ENCODE data around the gene PDGFD.
A peak's percentile ranks its signal among the peaks of the same experiment; 100 is the strongest.

Gene PDGFD

GRCh38 chr11:103904324-103904667 lies 259.7 kb downstream of the PDGFD start:
- no peak for DNase-seq

- no peak for DNase-seq
Measured at GRCh38 chr11:103903621-103904323, 260.2 kb downstream of the PDGFD start.

GRCh38 chr11:103902994-103903393 lies 261.0 kb downstream of the PDGFD start:
- DNase-seq = no peak

GRCh38 chr11:103901656-103902055 lies 262.3 kb downstream of the PDGFD start:
- DNase-seq = no peak

GRCh38 chr11:103898577-103899336 lies 265.2 kb downstream of the PDGFD start:
- no peak for DNase-seq

- DNase-seq = no peak
Measured at GRCh38 chr11:103898065-103898464, 265.9 kb downstream of the PDGFD start.

GRCh38 chr11:103897160-103897936 lies 266.6 kb downstream of the PDGFD start:
- DNase-seq = no peak

- no peak for DNase-seq
Measured at GRCh38 chr11:103895106-103895505, 268.8 kb downstream of the PDGFD start.

GRCh38 chr11:103894673-103895072 lies 269.3 kb downstream of the PDGFD start:
- DNase-seq = no peak

GRCh38 chr11:103894034-103894433 lies 269.9 kb downstream of the PDGFD start:
- no peak for DNase-seq

GRCh38 chr11:103893371-103893770 lies 270.6 kb downstream of the PDGFD start:
- DNase-seq = no peak

GRCh38 chr11:103892603-103893002 lies 271.3 kb downstream of the PDGFD start:
- no peak for DNase-seq

- DNase-seq = no peak
Measured at GRCh38 chr11:103890654-103891053, 273.3 kb downstream of the PDGFD start.

GRCh38 chr11:103889679-103890078 lies 274.3 kb downstream of the PDGFD start:
- DNase-seq = no peak

GRCh38 chr11:103888541-103888951 lies 275.4 kb downstream of the PDGFD start:
- DNase-seq = no peak

- DNase-seq = peak; percentile 56
Measured at GRCh38 chr11:103887001-103887658, 276.8 kb downstream of the PDGFD start.

- no peak for DNase-seq
Measured at GRCh38 chr11:103883856-103884255, 280.1 kb downstream of the PDGFD start.

GRCh38 chr11:103883291-103883690 lies 280.7 kb downstream of the PDGFD start:
- DNase-seq = no peak

- DNase-seq = no peak
Measured at GRCh38 chr11:103881584-103881983, 282.4 kb downstream of the PDGFD start.

- no peak for DNase-seq
Measured at GRCh38 chr11:103880968-103881367, 283.0 kb downstream of the PDGFD start.

GRCh38 chr11:103878646-103879045 lies 285.3 kb downstream of the PDGFD start:
- DNase-seq = no peak

- no peak for DNase-seq
Measured at GRCh38 chr11:103877221-103877620, 286.7 kb downstream of the PDGFD start.

- no peak for DNase-seq
Measured at GRCh38 chr11:103875855-103876510, 288.0 kb downstream of the PDGFD start.
